K562 (cell line): Measurements from ENCODE around the gene GAB4. TPM values are rescaled to one million over a fixed set of nuclear protein-coding genes. Genes with fewer than 3 reads are reported as not detected.
A peak's percentile ranks its signal among the peaks of the same experiment; 100 is the strongest.
"Not testable (repeated sequence)": the region's sequence is repeated elsewhere in the genome, so short reads cannot be mapped to it uniquely, and the experiment has no call there.

Source experiments
- ATAC-seq: fragments of 200-7000 bp; cut with Tn5 transposase; 3 replicates; pipeline ENCODE4 v1.9.1; 2020; ENCODE audit warnings: moderate library complexity
- BruUV-seq: library from RNA; stranded (reverse); fragments of 400-500 nt; replicated peaks from 2 replicates; lab custom pipeline; 2021; lab: Mats Ljungman, UMichigan
- CTCF ChIA-PET: fragments of 300-600 bp; formaldehyde crosslinking; extraction: SDS; loops from one replicate; lab custom pipeline; 2021; ENCODE audit warnings: low intra/inter-chr PET ratio; lab: Yijun Ruan, JAX
- POLR2A ChIA-PET: fragments of 300-600, 350-650 bp; sonication (Branson Sonifier 250); formaldehyde crosslinking; extraction: SDS; loops from one replicate; lab custom pipeline; 2021; ENCODE audit warnings: antibody characterized with exemption, inconsistent platforms; lab: Yijun Ruan, JAX
- DNase-seq, 4 experiments: peaks; one replicate each; pipeline versions ENCODE4 v3.0.0 to v3.0.0-alpha.2; 2011 to 2018; ENCODE audit warnings: low spot score in 3 of 4, mixed read lengths in 3 of 4; ENCODE audit errors: extremely low read depth in 1 of 4
- FAIRE-seq: peaks from 2 replicates; lab custom pipeline; 2011; peaks lifted over from hg19 to GRCh38; lab: Jason Lieb, UNC
- H2AFZ ChIP-seq: 2 replicates; pipeline ENCODE4 v1.6.0; 2011; ENCODE audit warnings: low read depth, low read length, control low read depth, inconsistent platforms
- H3K27ac ChIP-seq: fragments of 200-600 bp; 3 replicates; pipeline ENCODE4 v1.8.0; 2011; ENCODE audit warnings: low read depth, mild to moderate bottlenecking, control low read depth, inconsistent platforms, low read length, moderate library complexity, mixed read lengths; ENCODE audit errors: extremely low read depth
- H3K27me3 ChIP-seq, 2 experiments: fragments of 300-600 bp in 1 of 2; 2 replicates in 1 of 2; 3 replicates in 1 of 2; pipeline versions ENCODE4 v1.6.0 to v1.8.0; 2011; ENCODE audit warnings: inconsistent platforms in 2 of 2, low read length in 2 of 2, mild to moderate bottlenecking in 1 of 2, mixed read lengths in 1 of 2, moderate library complexity in 1 of 2; ENCODE audit not compliant: control insufficient read depth in 2 of 2, insufficient read depth in 2 of 2
- H3K36me3 ChIP-seq: fragments of 300-600 bp; 3 replicates; pipeline ENCODE4 v1.8.0; 2011; ENCODE audit warnings: mild to moderate bottlenecking, low read length, inconsistent platforms; ENCODE audit not compliant: control insufficient read depth, insufficient read depth
- H3K4me1 ChIP-seq, 2 experiments: fragments of 200-600 bp in 1 of 2; replicated peaks in 1 of 2; 2 replicates in 1 of 2; 3 replicates in 1 of 2; pipeline versions ENCODE4 v1.5.1 to v1.8.0; 2011; ENCODE audit warnings: inconsistent platforms in 2 of 2, low read length in 2 of 2, mild to moderate bottlenecking in 1 of 2, mixed read lengths in 1 of 2, moderate library complexity in 1 of 2; ENCODE audit not compliant: control insufficient read depth in 2 of 2, insufficient read depth in 2 of 2
- H3K4me2 ChIP-seq: 2 replicates; pipeline ENCODE4 v1.6.1; 2011; ENCODE audit warnings: low read length, control low read depth, inconsistent platforms, mixed read lengths; ENCODE audit not compliant: insufficient read depth
- H3K4me3 ChIP-seq: fragments of 200-600 bp; sonication (generic), shearing (Covaris generic); 2 replicates; pipeline ENCODE4 v1.5.1; 2016; ENCODE audit warnings: control low read depth, inconsistent platforms
- H3K79me2 ChIP-seq: fragments of 200-600 bp; 3 replicates; pipeline ENCODE4 v1.8.0; 2011; ENCODE audit warnings: low read length, inconsistent platforms; ENCODE audit not compliant: control insufficient read depth, insufficient read depth
- H3K9ac ChIP-seq, 2 experiments: 2 replicates each; pipeline versions ENCODE4 v1.6.0 to v1.6.1; 2011; ENCODE audit warnings: low read depth in 2 of 2, low read length in 2 of 2, control low read depth in 1 of 2, inconsistent platforms in 1 of 2, mild to moderate bottlenecking in 1 of 2, mixed read lengths in 1 of 2; ENCODE audit not compliant: insufficient read depth in 1 of 2
- H3K9me1 ChIP-seq: one replicate; pipeline ENCODE4 v1.6.0; 2011; ENCODE audit warnings: inconsistent platforms, mild to moderate bottlenecking, low read length, moderate library complexity; ENCODE audit not compliant: control insufficient read depth, insufficient read depth
- H3K9me3 ChIP-seq: replicated peaks from 2 replicates; pipeline ENCODE4 v1.5.1; 2011; ENCODE audit warnings: low read depth, low read length, inconsistent platforms; ENCODE audit not compliant: control insufficient read depth, insufficient read depth
- H4K20me1 ChIP-seq: replicated peaks from 2 replicates; pipeline ENCODE4 v1.6.1; 2011; ENCODE audit warnings: low read length, inconsistent platforms, mixed read lengths; ENCODE audit not compliant: control insufficient read depth, insufficient read depth
- ZFP36 ChIP-seq: fragments of 150-350 bp; IDR thresholded peaks from 2 replicates; pipeline ENCODE4 v1.6.1; 2018; ENCODE audit warnings: low read length, low read depth; ENCODE audit not compliant: partially characterized antibody
- WGBS: fragments of 100-300 bp; shearing (Covaris generic); methylation state at CpG from one replicate; pipeline ENCODE4 v1.1.6; 2016; ENCODE audit warnings: low coverage, mixed read lengths; ENCODE audit not compliant: insufficient coverage; ENCODE audit errors: missing lambda C conversion rate; 5-methylcytosine and 5-hydroxymethylcytosine counted together
- in situ Hi-C: fragments of 300-500 bp; cut with MboI; formaldehyde crosslinking; loops from 4 replicates; pipeline ENCODE4 v1.15.0; 2018; ENCODE audit warnings: inconsistent platforms, mixed read lengths
- intact Hi-C: fragments of 100-400 bp; cut with micrococcal nuclease; formaldehyde crosslinking; loops from 2 replicates; pipeline ENCODE4 v1.14.2; 2022
- polyA plus RNA-seq, 8 experiments: library from polyadenylated mRNA; depleted of rRNA in 4 of 8; stranded (reverse) in 5 of 8; unstranded in 3 of 8; fragments of >200 nt; fragmentation: Nextera tagmentation in 2 of 8; fragmentation: Illumina TruSeq in 1 of 8; extraction: Ambion mirVana in 2 of 8; extraction: Trizol in 1 of 8; gene quantifications; 2 replicates each; pipeline versions ENCODE4 v1.2.1 to v1.2.3, GENCODE V29; 2011 to 2014; ENCODE audit warnings: inconsistent platforms in 1 of 8, missing spikeins in 1 of 8
- total RNA-seq, 7 experiments: library from RNA; depleted of rRNA in 6 of 7; stranded (reverse); fragments of >200 nt in 6 of 7; fragmentation: Illumina TruSeq in 2 of 7; extraction: Trizol in 2 of 7; gene quantifications; 2 replicates each; pipeline versions ENCODE4 v1.2.1 to v1.2.3, GENCODE V29; 2011 to 2021; ENCODE audit warnings: low replicate concordance in 1 of 7

GAB4 gene
- total and polyA plus RNA-seq, 9 of the 15 experiments (the other 6 are each of a cell fraction or from before 2014, with no cell fraction given), result 0.04 to 0.11 (median 0.04) TPM; not detected in 6

DNA sequence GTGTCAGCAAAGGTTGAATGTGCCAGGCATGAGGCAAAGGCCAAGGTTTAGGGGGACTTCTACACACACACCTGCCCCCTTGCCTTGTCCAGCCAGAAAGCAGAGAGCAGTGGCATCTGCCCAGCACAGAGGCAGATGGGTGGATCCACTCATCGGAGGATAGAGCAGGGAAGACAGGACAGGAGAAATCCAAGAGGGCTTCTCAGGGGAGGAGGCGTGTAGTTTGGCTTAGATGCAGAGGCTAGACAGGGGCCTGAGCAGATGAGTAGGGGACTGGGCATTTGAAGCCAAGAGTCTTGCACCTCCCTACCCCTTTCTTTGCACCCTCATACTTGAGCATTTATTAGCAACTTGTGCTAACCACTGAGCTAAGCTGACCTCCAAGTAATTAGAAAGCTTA lies 26.5 kb upstream of the GAB4 start:
- H4K20me1 ChIP-seq, H3K36me3 ChIP-seq, H3K4me3 ChIP-seq, BruUV-seq, H3K9me1 ChIP-seq, H3K27ac ChIP-seq, CTCF ChIA-PET, H3K9me3 ChIP-seq, H3K4me2 ChIP-seq, intact Hi-C loops, POLR2A ChIA-PET, FAIRE-seq, DNase-seq: not testable (repeated sequence)
- WGBS, result 31% methylated on average over 2 of the region's 2 CpGs
- in situ Hi-C loops, result loop anchor here (10.0 kb wide), 1 partner anchor 1160 kb away; no protein-coding TSS in a partner anchor
- peak; percentile 91 for TF ChIP-seq ZFP36
- TF ChIP-seq, all 486 proteins: peak for 1; not testable (repeated sequence) for 485
- H2AFZ ChIP-seq, H3K9ac ChIP-seq, ATAC-seq, H3K27me3 ChIP-seq: not testable (repeated sequence)
- Histone ChIP-seq H3K79me2 (peaks cover 22% of the 10 kb centered on the region), H3K4me1 (peaks cover 0 to 16% of the 10 kb centered on the region in 2 experiments; a peak in 2 of 5 replicates)

GRCh38 chr22:17032277-17032676 lies 24.3 kb upstream of the GAB4 start:
- POLR2A ChIA-PET, result not testable (repeated sequence)

More at GRCh38 chr22:17032277-17032676, 24.3 kb upstream of the GAB4 start:
- H3K9ac ChIP-seq, H3K4me2 ChIP-seq, CTCF ChIA-PET, BruUV-seq, H3K9me3 ChIP-seq, H2AFZ ChIP-seq, intact Hi-C loops, H3K27ac ChIP-seq, H3K36me3 ChIP-seq, H3K27me3 ChIP-seq, ATAC-seq, FAIRE-seq, H3K4me3 ChIP-seq, H3K9me1 ChIP-seq, H4K20me1 ChIP-seq, DNase-seq, H3K79me2 ChIP-seq: not testable (repeated sequence)
- H3K4me1 ChIP-seq, result peaks cover 0 to 14% of the 10 kb centered on the region in 2 experiments; a peak in 2 of 5 replicates
- WGBS, result 55% methylated on average over 2 of the region's 2 CpGs
- in situ Hi-C loops, result loop anchor here (10.0 kb wide), 1 partner anchor 1163 kb away; no protein-coding TSS in a partner anchor
